ENCODE data around the gene PARD3B.

DNA sequence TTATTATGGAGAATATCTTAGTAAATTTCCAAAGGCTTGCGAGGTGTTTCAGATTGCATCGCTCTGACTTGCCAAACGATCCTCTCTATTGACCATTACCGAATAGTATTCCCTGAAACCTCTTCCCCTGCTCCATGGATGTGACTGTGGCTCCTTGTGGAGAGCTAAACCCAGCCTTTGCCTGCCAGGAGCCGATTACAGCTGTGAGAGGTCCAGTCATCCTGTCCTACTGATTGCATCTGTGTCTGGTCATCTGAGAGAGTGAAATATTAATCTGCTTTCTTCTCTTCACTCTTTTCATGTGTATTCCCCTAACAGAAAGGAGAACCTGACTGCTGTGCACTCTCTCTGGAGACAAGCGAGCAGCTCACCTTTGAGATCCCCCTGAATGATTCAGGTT lies 613.1 kb downstream of the PARD3B start:
- TF ChIP-seq YY1 (IDR thresholded peaks at IDR 0.05; ENCODE audit: insufficient read depth, insufficient read length) (no peak), ZNF274 (IDR thresholded peaks at IDR 0.05; ENCODE audit: low read depth, low read length) (no peak), SUZ12 (IDR thresholded peaks at IDR 0.05; ENCODE audit: extremely low read depth, insufficient read depth, insufficient read length) (no peak)

Data from NT2/D1 (cell line).